HepG2 (cell line): ENCODE results near the gene PRKCG. TPM values are rescaled to one million over a fixed set of nuclear protein-coding genes. Genes with fewer than 3 reads are reported as not detected.

ENCODE experiments used
- ARID4A ChIP-seq: sonication (generic); formaldehyde crosslinking; IDR thresholded peaks from 2 replicates; pipeline ENCODE4 v1.5.0; 2020; ENCODE audit warnings: mild to moderate bottlenecking, missing genetic modification reagents, borderline replicate concordance
- ARNT ChIP-seq: fragments of 450-650 bp; IDR thresholded peaks from 2 replicates; pipeline ENCODE4 v1.6.1; 2017
- CBX1 ChIP-seq: IDR thresholded peaks from one replicate; pipeline ENCODE4 v1.6.1; 2016; ENCODE audit warnings: antibody characterized with exemption, low read depth
- ELF3 ChIP-seq: IDR thresholded peaks from 2 replicates; pipeline ENCODE4 v1.6.1; 2016; ENCODE audit warnings: missing genetic modification reagents, missing compliant biosample characterization
- ETV6 ChIP-seq: sonication (generic); formaldehyde crosslinking; conservative IDR thresholded peaks from 2 replicates; pipeline ENCODE4 v1.4.0; 2020; ENCODE audit warnings: missing genetic modification reagents
- HHEX ChIP-seq: IDR thresholded peaks from 2 replicates; pipeline ENCODE4 v1.6.1; 2016; ENCODE audit warnings: control low read depth
- IRF2 ChIP-seq: IDR thresholded peaks from 2 replicates; pipeline ENCODE4 v1.6.1; 2018; ENCODE audit warnings: missing genetic modification reagents, missing compliant biosample characterization
- MAF1 ChIP-seq: sonication (generic); formaldehyde crosslinking; IDR thresholded peaks from 2 replicates; pipeline ENCODE4 v1.5.0; 2020; ENCODE audit warnings: missing genetic modification reagents, borderline replicate concordance
- MED1 ChIP-seq: sonication (generic); formaldehyde crosslinking; IDR thresholded peaks from 2 replicates; pipeline ENCODE4 v1.4.0; 2020; ENCODE audit warnings: missing genetic modification reagents
- NFKB2 ChIP-seq: sonication (generic); formaldehyde crosslinking; IDR thresholded peaks from 2 replicates; pipeline ENCODE4 v1.4.0; 2020; ENCODE audit warnings: missing genetic modification reagents, borderline replicate concordance
- PHF21A ChIP-seq: sonication (generic); formaldehyde crosslinking; IDR thresholded peaks from 2 replicates; pipeline ENCODE4 v1.5.0; 2020; ENCODE audit warnings: mild to moderate bottlenecking, missing genetic modification reagents
- RXRB ChIP-seq: IDR thresholded peaks from 2 replicates; pipeline ENCODE4 v1.6.1; 2016; ENCODE audit warnings: borderline replicate concordance, missing genetic modification reagents, missing compliant biosample characterization
- SMAD3 ChIP-seq: sonication (generic); formaldehyde crosslinking; IDR thresholded peaks from 2 replicates; pipeline ENCODE4 v1.4.0; 2020; ENCODE audit warnings: missing genetic modification reagents
- SOX5 ChIP-seq: IDR thresholded peaks from 2 replicates; pipeline ENCODE4 v1.6.1; 2016; ENCODE audit warnings: borderline replicate concordance
- TEAD3 ChIP-seq: optimal IDR thresholded peaks from 2 replicates; pipeline ENCODE3; 2016; ENCODE audit warnings: borderline replicate concordance
- ZBTB7B ChIP-seq: sonication (generic); formaldehyde crosslinking; IDR thresholded peaks from 2 replicates; pipeline ENCODE4 v1.4.0; 2020; ENCODE audit warnings: missing genetic modification reagents
- ZNF17 ChIP-seq: sonication (generic); formaldehyde crosslinking; IDR thresholded peaks from 2 replicates; pipeline ENCODE4 v1.5.0; 2020; ENCODE audit warnings: mild to moderate bottlenecking, missing genetic modification reagents
- ZNF235 ChIP-seq: sonication (generic); formaldehyde crosslinking; IDR thresholded peaks from 2 replicates; pipeline ENCODE4 v1.8.1; 2023; ENCODE audit warnings: mild to moderate bottlenecking, missing genetic modification reagents, borderline replicate concordance
- ZNF30 ChIP-seq: sonication (generic); formaldehyde crosslinking; IDR thresholded peaks from 2 replicates; pipeline ENCODE4 v1.5.0; 2020; ENCODE audit warnings: mild to moderate bottlenecking, missing genetic modification reagents
- ZNF616 ChIP-seq: sonication (generic); formaldehyde crosslinking; IDR thresholded peaks from 2 replicates; pipeline ENCODE4 v1.5.0; 2020; ENCODE audit warnings: low read depth, mild to moderate bottlenecking, missing genetic modification reagents
- ZNF674 ChIP-seq: sonication (generic); formaldehyde crosslinking; IDR thresholded peaks from 2 replicates; pipeline ENCODE4 v1.5.0; 2020; ENCODE audit warnings: low read depth, mild to moderate bottlenecking, missing genetic modification reagents
- ZNF7 ChIP-seq: IDR thresholded peaks from 2 replicates; pipeline ENCODE4 v1.6.1; 2016; ENCODE audit warnings: missing biosample characterization, missing genetic modification reagents
- polyA plus RNA-seq, 8 experiments: library from polyadenylated mRNA; depleted of rRNA in 3 of 8; stranded (reverse) in 7 of 8; unstranded in 1 of 8; fragments of >200 nt; fragmentation: Illumina TruSeq in 4 of 8; extraction: Trizol in 4 of 8; gene quantifications; 2 replicates each; pipeline versions ENCODE4 v1.2.1 to v1.2.3, GENCODE V29; 2011 to 2016; ENCODE audit warnings: low read depth in 4 of 8, missing spikeins in 1 of 8, mixed read lengths in 1 of 8; ENCODE audit not compliant: insufficient read depth in 1 of 8
- total RNA-seq, 5 experiments: library from RNA; depleted of rRNA; stranded (reverse); fragments of >200 nt; fragmentation: Illumina TruSeq; extraction: Trizol; gene quantifications; 2 replicates each; pipeline ENCODE4 v1.2.3, GENCODE V29; 2016; ENCODE audit warnings: low read depth in 1 of 5
- TF ChIP-seq, protein P1 (sequence below), 2 experiments: sonication (generic) in 1 of 2; formaldehyde crosslinking in 1 of 2; IDR thresholded peaks; 2 replicates each; pipeline versions ENCODE4 v1.5.1 to v1.6.1; 2011 to 2020; ENCODE audit warnings: borderline replicate concordance in 1 of 2, low read depth in 1 of 2, low read length in 1 of 2, mild to moderate bottlenecking in 1 of 2, missing genetic modification reagents in 1 of 2, moderate library complexity in 1 of 2
- TF ChIP-seq, protein P2 (sequence below): IDR thresholded peaks from 2 replicates; pipeline ENCODE4 v1.6.1; 2018; ENCODE audit warnings: missing genetic modification reagents, mild to moderate bottlenecking, missing compliant biosample characterization

PRKCG gene
- total and polyA plus RNA-seq, 2 of the 13 experiments (the other 11 are each of a cell fraction or from before 2014, with no cell fraction given) = 0.02 to 0.03 TPM

- TF ChIP-seq TEAD3 = peak; percentile 15
- peak; percentile 41; the same call in 1 of the 2 replicates for TF ChIP-seq MED1 (CRISPR knock-in tag)
- TF ChIP-seq MAF1 (CRISPR knock-in tag) = no peak
- TF ChIP-seq ELF3 (CRISPR knock-in tag) = no peak
- no peak for TF ChIP-seq ARNT
- TF ChIP-seq PHF21A = no peak
- no peak for TF ChIP-seq ZNF17 (CRISPR knock-in tag)
- TF ChIP-seq NFKB2 (CRISPR knock-in tag) = peak; percentile 45; the same call in 1 of the 2 replicates
- 0 out of 2 replicates have a peak, but pooled peaks have one; percentile 43 for TF ChIP-seq ZNF30 (CRISPR knock-in tag)
- TF ChIP-seq, protein P1, sequence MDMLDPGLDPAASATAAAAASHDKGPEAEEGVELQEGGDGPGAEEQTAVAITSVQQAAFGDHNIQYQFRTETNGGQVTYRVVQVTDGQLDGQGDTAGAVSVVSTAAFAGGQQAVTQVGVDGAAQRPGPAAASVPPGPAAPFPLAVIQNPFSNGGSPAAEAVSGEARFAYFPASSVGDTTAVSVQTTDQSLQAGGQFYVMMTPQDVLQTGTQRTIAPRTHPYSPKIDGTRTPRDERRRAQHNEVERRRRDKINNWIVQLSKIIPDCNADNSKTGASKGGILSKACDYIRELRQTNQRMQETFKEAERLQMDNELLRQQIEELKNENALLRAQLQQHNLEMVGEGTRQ (IDR thresholded peaks at IDR 0.05; ENCODE audit: low read depth, low read length) = no peak
- TF ChIP-seq, protein P1 (CRISPR knock-in tag; IDR thresholded peaks at IDR 0.05; ENCODE audit: borderline replicate concordance) = peak; percentile 77; the same call in 1 of the 2 replicates
- no peak for TF ChIP-seq SOX5
- peak; percentile 83 for TF ChIP-seq ARID4A (CRISPR knock-in tag)
- TF ChIP-seq CBX1 = no peak
- no peak for TF ChIP-seq ZNF674 (CRISPR knock-in tag)
- no peak for TF ChIP-seq ZNF616 (CRISPR knock-in tag)
- TF ChIP-seq ZNF235 = no peak
- peak; percentile 38; the same call in 1 of the 2 replicates for TF ChIP-seq RXRB (CRISPR knock-in tag)
- TF ChIP-seq ZNF7 (CRISPR knock-in tag) = no peak
- TF ChIP-seq ETV6 (CRISPR knock-in tag) = 0 out of 2 replicates have a peak, but pooled peaks have one; percentile 9
- no peak for TF ChIP-seq IRF2 (CRISPR knock-in tag)
- no peak for TF ChIP-seq ZBTB7B
- TF ChIP-seq HHEX = no peak
- TF ChIP-seq, protein P2, sequence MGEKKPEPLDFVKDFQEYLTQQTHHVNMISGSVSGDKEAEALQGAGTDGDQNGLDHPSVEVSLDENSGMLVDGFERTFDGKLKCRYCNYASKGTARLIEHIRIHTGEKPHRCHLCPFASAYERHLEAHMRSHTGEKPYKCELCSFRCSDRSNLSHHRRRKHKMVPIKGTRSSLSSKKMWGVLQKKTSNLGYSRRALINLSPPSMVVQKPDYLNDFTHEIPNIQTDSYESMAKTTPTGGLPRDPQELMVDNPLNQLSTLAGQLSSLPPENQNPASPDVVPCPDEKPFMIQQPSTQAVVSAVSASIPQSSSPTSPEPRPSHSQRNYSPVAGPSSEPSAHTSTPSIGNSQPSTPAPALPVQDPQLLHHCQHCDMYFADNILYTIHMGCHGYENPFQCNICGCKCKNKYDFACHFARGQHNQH (CRISPR knock-in tag) = 0 out of 2 replicates have a peak, but pooled peaks have one; percentile 15
- TF ChIP-seq SMAD3 = no peak
Observed at GRCh38 chr19:53868892-53869804, 12.8 kb upstream of the PRKCG start (continued).
